GM12873 (cell line): Measurements from ENCODE around the gene ULK2.

ENCODE experiments used
- CTCF ChIP-seq: IDR thresholded peaks from 2 replicates; pipeline ENCODE4 v1.5.1; 2012; ENCODE audit warnings: low read depth, mild to moderate bottlenecking, moderate library complexity, low read length, control low read depth; ENCODE audit not compliant: insufficient read depth; ENCODE audit errors: missing control alignments

ULK2 gene

GRCh38 chr17:19736071-19736470 is 131.7 kb downstream of the ULK2 start:
- TF ChIP-seq CTCF, result no peak

GRCh38 chr17:19733953-19734526 is 133.7 kb downstream of the ULK2 start:
- no peak for TF ChIP-seq CTCF

GRCh38 chr17:19731626-19732025 is 136.1 kb downstream of the ULK2 start:
- TF ChIP-seq CTCF, result no peak

- TF ChIP-seq CTCF, result no peak
Observed at GRCh38 chr17:19730843-19731242, 136.9 kb downstream of the ULK2 start.

GRCh38 chr17:19729900-19730299 is 137.8 kb downstream of the ULK2 start:
- no peak for TF ChIP-seq CTCF

- TF ChIP-seq CTCF, result no peak
Observed at GRCh38 chr17:19728084-19728495, 139.6 kb downstream of the ULK2 start.

GRCh38 chr17:19727501-19728078 is 140.1 kb downstream of the ULK2 start:
- TF ChIP-seq CTCF, result no peak
